Large intestine (tissue), 3 donors: Measurements from ENCODE around the gene CD274. TPM values are rescaled to one million over a fixed set of nuclear protein-coding genes. Genes with fewer than 3 reads are reported as not detected.
"Not testable (repeated sequence)": the region's sequence is repeated elsewhere in the genome, so short reads cannot be mapped to it uniquely, and the experiment has no call there.

Experiments
- DNase-seq, 2 donors: peaks; one replicate each; pipeline versions ENCODE4 v3.0.0 to v3.0.0-alpha.2; 2013
- H3K27ac ChIP-seq: one replicate; pipeline ENCODE4 v1.5.1; 2013; ENCODE audit warnings: low read length
- H3K27me3 ChIP-seq: 2 replicates; pipeline ENCODE4 v1.6.1; 2013; ENCODE audit warnings: low read length; ENCODE audit not compliant: control insufficient read depth, insufficient read depth
- H3K36me3 ChIP-seq: 2 replicates; pipeline ENCODE4 v1.6.1; 2013; ENCODE audit warnings: low read length; ENCODE audit not compliant: control insufficient read depth, insufficient read depth
- H3K4me1 ChIP-seq: one replicate; pipeline ENCODE4 v1.6.1; 2013; ENCODE audit warnings: low read length; ENCODE audit not compliant: control insufficient read depth, insufficient read depth
- H3K4me3 ChIP-seq: one replicate; pipeline ENCODE4 v1.5.1; 2013; ENCODE audit warnings: low read length
- H3K9me3 ChIP-seq: one replicate; pipeline ENCODE4 v1.6.1; 2013; ENCODE audit warnings: mild to moderate bottlenecking, low read depth, low read length, moderate library complexity; ENCODE audit not compliant: control insufficient read depth
- WGBS: methylation state at CpG from one replicate; pipeline ENCODE4 v1.1.5; 2013; ENCODE audit warnings: low lambda C conversion rate; ENCODE audit not compliant: insufficient coverage; 5-methylcytosine and 5-hydroxymethylcytosine counted together
- polyA plus RNA-seq: library from polyadenylated mRNA; unstranded; fragments of 120-200 nt; gene quantifications from one replicate; pipeline ENCODE4 v1.2.1, GENCODE V29; 2013

The CD274 gene
- polyA plus RNA-seq, 1 donor: 1.6 TPM

DNA sequence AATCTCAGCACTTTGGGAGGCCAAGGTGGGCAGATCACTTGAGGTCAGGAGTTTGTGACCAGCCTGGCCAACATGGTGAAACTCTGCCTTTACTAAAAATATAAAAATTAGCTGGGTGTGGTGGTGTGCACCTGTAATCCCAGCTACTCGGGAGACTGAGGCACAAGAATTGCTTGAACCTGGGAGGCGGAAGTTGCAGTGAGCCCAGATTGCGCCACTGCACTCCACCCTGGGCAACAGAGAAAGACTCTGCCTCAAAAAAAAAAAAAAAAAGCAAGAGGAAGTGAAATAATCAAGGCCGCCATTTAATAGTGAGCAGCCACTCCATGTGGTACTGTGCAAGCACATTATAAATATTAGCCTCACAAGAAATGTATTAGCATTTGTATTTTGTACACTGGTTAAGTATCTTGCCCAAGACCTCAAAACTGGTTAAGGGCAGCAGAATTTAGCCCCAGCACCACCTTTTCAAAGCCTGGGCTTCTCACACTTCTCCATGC, 14.5 kb downstream of the CD274 start:
- not testable (repeated sequence) for DNase-seq, H3K27me3 ChIP-seq, H3K4me1 ChIP-seq, H3K27ac ChIP-seq, H3K36me3 ChIP-seq, H3K4me3 ChIP-seq, H3K9me3 ChIP-seq
- no CpG with 5 or more reads among the region's 4 CpGs for WGBS

DNA sequence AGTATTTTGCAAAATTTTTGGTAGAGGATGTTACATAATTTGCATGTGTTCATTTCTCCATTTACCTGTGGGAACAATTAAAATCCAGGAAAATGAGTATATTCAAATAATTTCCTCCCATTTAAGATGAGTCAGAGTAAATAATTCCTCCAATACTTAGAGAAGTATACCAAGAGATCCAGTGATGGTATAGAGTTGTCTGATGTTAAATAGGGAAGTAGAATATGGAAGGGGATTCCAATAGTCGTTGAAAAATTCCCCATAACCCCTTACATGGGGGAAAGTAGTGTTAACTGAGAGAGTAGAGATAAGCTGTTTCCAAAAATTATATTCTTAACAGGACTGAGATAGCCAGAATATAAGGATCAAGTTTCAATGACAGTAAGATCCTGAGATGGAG, 15.7 kb downstream of the CD274 start:
- Histone ChIP-seq H3K9me3 (no peaks in the 10 kb centered on the region), H3K4me3 (no peak overlapping the region), H3K27ac (no peak overlapping the region), H3K27me3 (no peaks in the 10 kb centered on the region), H3K36me3 (no peaks in the 10 kb centered on the region), H3K4me1 (no peaks in the 10 kb centered on the region)
- WGBS: no CpG with 5 or more reads among the region's 1 CpG
- DNase-seq: no peak

DNA sequence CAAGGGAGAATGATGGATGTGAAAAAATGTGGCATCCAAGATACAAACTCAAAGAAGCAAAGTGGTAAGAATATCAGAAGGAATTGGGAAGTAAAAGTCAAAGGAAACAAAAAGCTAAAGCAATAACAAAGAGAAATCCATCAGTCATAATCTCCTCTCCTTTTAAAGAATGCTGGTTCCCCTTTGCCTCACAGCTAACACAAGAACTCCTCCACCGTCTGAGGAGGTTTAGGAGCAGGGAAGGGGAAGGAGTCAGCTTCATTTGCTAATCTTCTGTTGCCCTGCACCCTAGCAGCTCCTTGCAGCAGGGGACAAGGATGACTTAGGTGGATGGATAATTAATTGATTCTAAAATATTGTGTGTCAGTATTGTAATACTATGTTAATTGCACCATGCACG, 16.4 kb downstream of the CD274 start:
- no peaks in the 10 kb centered on the region for H3K36me3 ChIP-seq
- WGBS: no CpG with 5 or more reads among the region's 2 CpGs
- no peak overlapping the region for H3K4me3 ChIP-seq
- H3K9me3 ChIP-seq: no peaks in the 10 kb centered on the region
- H3K4me1 ChIP-seq: no peaks in the 10 kb centered on the region
- no peaks in the 10 kb centered on the region for H3K27me3 ChIP-seq
- no peak overlapping the region for H3K27ac ChIP-seq
- no peak for DNase-seq

DNA sequence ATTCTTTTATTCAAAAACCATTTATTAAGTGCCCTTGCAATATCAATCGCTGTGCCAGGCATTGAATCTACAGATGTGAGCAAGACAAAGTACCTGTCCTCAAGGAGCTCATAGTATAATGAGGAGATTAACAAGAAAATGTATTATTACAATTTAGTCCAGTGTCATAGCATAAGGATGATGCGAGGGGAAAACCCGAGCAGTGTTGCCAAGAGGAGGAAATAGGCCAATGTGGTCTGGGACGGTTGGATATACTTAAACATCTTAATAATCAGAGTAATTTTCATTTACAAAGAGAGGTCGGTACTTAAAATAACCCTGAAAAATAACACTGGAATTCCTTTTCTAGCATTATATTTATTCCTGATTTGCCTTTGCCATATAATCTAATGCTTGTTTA, 18.5 kb downstream of the CD274 start:
- Histone ChIP-seq H3K9me3 (no peaks in the 10 kb centered on the region), H3K4me1 (no peaks in the 10 kb centered on the region), H3K4me3 (no peak overlapping the region), H3K36me3 (no peaks in the 10 kb centered on the region), H3K27me3 (no peaks in the 10 kb centered on the region), H3K27ac (no peak overlapping the region)
- 84% methylated on average over 3 of the region's 5 CpGs for WGBS
- DNase-seq: no peak

DNA sequence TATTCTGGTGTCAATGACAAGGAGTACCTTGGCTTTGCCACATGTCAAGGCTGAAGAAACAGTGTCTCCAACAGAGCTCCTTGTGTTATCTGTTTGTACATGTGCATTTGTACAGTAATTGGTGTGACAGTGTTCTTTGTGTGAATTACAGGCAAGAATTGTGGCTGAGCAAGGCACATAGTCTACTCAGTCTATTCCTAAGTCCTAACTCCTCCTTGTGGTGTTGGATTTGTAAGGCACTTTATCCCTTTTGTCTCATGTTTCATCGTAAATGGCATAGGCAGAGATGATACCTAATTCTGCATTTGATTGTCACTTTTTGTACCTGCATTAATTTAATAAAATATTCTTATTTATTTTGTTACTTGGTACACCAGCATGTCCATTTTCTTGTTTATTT, 19.8 kb downstream of the CD274 start:
- no peak overlapping the region for H3K27ac ChIP-seq
- no peaks in the 10 kb centered on the region for H3K9me3 ChIP-seq
- no peaks in the 10 kb centered on the region for H3K27me3 ChIP-seq
- 60% methylated on average over 1 of the region's 1 CpG for WGBS
- H3K36me3 ChIP-seq: no peaks in the 10 kb centered on the region
- H3K4me1 ChIP-seq: no peaks in the 10 kb centered on the region
- DNase-seq: no peak
- no peak overlapping the region for H3K4me3 ChIP-seq

DNA sequence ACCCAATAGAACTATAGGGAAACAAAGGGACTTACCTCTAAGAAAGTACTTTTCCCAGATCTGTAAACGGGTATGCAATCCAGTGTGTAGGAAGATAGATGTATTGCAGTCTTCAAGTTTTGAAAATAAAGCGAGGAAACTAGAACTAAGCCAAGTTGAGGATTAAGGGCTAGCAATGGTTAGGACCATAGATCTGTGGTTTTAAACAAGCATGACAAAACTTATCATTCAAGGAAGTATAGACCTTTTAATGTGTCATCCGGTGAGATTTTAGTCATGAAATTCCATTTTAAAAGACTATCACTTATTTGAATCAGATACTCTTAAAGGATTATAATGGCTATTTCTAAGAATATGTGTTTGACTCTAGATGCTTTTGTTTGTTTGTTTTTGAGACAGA, 20.5 kb downstream of the CD274 start:
- no peaks in the 10 kb centered on the region for H3K9me3 ChIP-seq
- H3K36me3 ChIP-seq: no peaks in the 10 kb centered on the region
- no peak overlapping the region for H3K4me3 ChIP-seq
- H3K27me3 ChIP-seq: no peaks in the 10 kb centered on the region
- no peaks in the 10 kb centered on the region for H3K4me1 ChIP-seq
- no peak overlapping the region for H3K27ac ChIP-seq
- no peak for DNase-seq
- WGBS: 100% methylated on average over 3 of the region's 3 CpGs

DNA sequence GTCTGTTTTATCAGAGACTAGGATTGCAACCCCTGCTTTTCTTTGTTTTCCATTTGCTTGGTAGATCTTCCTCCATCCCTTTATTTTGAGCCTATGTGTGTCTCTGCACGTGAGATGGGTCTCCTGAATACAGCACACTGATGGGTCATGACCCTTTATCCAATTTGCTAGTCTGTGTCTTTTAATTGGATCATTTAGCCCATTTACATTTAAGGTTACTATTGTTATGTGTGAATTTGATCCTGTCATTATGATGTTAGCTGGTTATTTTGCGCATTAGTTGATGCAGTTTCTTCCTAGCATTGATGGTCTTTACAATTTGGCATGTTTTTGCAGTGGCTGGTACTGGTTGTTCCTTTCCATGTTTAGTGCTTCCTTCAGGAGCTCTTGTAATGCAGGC, 25.3 kb downstream of the CD274 start:
- not testable (repeated sequence) for H3K4me1 ChIP-seq, DNase-seq, H3K27ac ChIP-seq, H3K9me3 ChIP-seq, H3K4me3 ChIP-seq, H3K27me3 ChIP-seq, H3K36me3 ChIP-seq
- no CpG with 5 or more reads among the region's 2 CpGs for WGBS

DNA sequence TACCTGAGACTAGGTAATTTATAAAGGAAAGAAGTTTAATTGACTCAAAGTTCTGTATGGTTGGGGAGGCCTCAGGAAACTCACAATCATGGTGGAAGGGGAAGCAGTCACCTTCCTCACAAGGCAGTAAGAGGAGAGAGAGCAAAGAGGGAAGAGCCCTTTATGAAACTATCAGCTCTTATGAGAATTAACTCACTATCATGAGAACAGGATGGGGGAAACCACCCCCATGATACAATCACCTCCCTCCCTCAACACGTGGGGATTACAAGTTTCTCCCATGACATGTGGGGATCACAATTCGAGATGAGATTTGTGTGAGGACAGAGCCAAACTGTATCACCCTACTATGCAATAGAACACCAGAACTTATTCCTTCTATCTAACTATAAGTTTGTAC, 27.9 kb downstream of the CD274 start:
- H3K4me3 ChIP-seq: no peak overlapping the region

DNA sequence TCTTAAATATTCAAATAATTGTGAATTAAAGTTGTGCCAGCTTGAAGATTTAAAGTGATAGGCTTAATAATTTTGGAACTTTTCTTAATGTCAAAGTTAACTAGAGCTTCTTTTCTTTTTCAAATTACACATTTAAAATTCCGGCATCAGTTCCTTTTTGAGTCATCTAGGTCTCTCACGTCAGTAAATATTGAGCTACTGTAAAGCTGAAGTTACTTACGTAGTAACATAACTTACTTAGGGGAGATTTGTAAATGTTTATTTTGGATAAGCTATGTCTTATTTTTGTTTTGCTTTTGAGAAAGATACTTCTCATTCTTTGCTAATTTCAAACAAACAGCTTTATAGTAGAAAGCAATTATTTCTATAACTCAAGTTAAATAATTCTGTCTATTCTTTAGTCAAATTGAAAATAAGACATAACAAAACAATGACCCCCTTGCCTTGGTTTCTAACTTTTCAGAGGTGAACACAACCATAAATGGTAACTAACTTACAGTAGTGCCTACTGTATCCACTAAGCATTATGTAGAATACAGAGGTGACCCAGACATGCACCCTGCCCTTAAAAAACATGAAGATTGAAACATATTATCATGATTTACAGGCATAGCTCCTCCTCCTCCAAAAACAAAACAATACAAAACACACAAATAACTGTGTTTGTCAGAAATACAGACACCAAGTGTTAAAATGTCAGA, 29.8 kb downstream of the CD274 start:
- Histone ChIP-seq H3K27me3 (no peaks in the 10 kb centered on the region), H3K36me3 (no peaks in the 10 kb centered on the region), H3K4me1 (no peaks in the 10 kb centered on the region), H3K9me3 (no peaks in the 10 kb centered on the region), H3K4me3 (no peak overlapping the region), H3K27ac (no peak overlapping the region)
- 100% methylated on average over 1 of the region's 3 CpGs for WGBS
- DNase-seq: no peak

More for the DNA sequence above, 27.9 kb downstream of the CD274 start:
- no peak overlapping the region for H3K27ac ChIP-seq
- WGBS: no CpG with 5 or more reads among the region's 2 CpGs
- DNase-seq: no peak
- no peaks in the 10 kb centered on the region for H3K27me3 ChIP-seq
- H3K36me3 ChIP-seq: no peaks in the 10 kb centered on the region
- no peaks in the 10 kb centered on the region for H3K9me3 ChIP-seq
- H3K4me1 ChIP-seq: no peaks in the 10 kb centered on the region

DNA sequence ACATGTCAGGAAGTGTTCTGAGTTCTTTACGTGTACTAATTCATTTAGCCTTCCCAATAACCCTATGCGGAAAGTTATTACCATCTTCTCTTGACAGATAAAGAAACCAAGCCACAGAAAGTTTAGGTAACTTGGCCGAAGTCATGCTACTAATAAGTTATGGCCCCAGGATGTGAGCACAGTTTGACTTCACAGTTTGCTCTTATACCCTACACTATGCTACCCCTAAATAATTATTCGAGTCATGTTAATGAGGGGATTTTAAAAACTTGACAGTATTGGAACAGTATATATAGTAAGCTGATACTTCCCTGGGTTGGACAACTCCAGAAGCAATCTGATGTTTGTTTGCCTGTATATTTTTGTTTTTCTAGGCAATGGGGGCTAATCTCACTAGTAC, 30.6 kb downstream of the CD274 start:
- WGBS: 80% methylated on average over 1 of the region's 4 CpGs
- no peak for DNase-seq
- Histone ChIP-seq H3K9me3 (no peaks in the 10 kb centered on the region), H3K4me3 (no peak overlapping the region), H3K27me3 (no peaks in the 10 kb centered on the region), H3K27ac (no peak overlapping the region), H3K36me3 (no peaks in the 10 kb centered on the region), H3K4me1 (no peaks in the 10 kb centered on the region)
